VCaP (cell line): ENCODE data around the gene PRIMA1.

Experiments used
- H3K27ac ChIP-seq: fragments of 450-650 bp; 2 replicates; pipeline ENCODE4 v1.5.1; 2017
- TF ChIP-seq, protein P1 (sequence below): fragments of 450-650 bp; conservative IDR thresholded peaks from 2 replicates; pipeline ENCODE4 v1.5.1; 2017; ENCODE audit warnings: mild to moderate bottlenecking, moderate library complexity

Gene PRIMA1

DNA sequence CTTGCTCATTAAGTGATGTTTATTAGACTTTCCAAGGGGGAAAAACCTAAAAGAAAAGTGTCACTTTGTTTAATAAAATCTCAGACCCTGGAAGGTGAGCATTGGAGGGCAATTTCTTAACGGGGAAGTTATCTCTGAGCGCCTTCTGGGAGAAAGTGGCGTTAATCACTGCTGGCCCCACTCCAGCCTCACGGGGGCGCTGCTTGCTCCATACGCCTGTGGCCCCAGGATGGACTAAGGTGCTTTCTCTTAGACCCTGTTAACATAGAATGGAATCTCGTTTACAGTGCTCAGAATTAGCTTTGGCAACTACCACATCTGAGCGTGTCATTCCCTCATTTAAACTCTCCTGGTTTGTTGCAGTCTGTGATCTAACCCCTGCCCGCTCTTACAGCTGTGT, 16.4 kb upstream of the PRIMA1 start:
- TF ChIP-seq, protein P1, sequence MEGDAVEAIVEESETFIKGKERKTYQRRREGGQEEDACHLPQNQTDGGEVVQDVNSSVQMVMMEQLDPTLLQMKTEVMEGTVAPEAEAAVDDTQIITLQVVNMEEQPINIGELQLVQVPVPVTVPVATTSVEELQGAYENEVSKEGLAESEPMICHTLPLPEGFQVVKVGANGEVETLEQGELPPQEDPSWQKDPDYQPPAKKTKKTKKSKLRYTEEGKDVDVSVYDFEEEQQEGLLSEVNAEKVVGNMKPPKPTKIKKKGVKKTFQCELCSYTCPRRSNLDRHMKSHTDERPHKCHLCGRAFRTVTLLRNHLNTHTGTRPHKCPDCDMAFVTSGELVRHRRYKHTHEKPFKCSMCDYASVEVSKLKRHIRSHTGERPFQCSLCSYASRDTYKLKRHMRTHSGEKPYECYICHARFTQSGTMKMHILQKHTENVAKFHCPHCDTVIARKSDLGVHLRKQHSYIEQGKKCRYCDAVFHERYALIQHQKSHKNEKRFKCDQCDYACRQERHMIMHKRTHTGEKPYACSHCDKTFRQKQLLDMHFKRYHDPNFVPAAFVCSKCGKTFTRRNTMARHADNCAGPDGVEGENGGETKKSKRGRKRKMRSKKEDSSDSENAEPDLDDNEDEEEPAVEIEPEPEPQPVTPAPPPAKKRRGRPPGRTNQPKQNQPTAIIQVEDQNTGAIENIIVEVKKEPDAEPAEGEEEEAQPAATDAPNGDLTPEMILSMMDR = no peak

GRCh38 chr14:93803408-93804318, 15.4 kb upstream of the PRIMA1 start:
- no peak overlapping the region for H3K27ac ChIP-seq
- TF ChIP-seq, protein P1 = no peak

More for the DNA sequence above, 16.4 kb upstream of the PRIMA1 start:
- no peak overlapping the region for H3K27ac ChIP-seq

GRCh38 chr14:93799989-93800921, 12.0 kb upstream of the PRIMA1 start:
- peak overlapping the region; percentile 71 for H3K27ac ChIP-seq
- TF ChIP-seq, protein P1 = no peak

GRCh38 chr14:93799617-93799988, 11.3 kb upstream of the PRIMA1 start:
- H3K27ac ChIP-seq = peak overlapping the region; percentile 71
- TF ChIP-seq, protein P1 = no peak

GRCh38 chr14:93797536-93797935, 9.3 kb upstream of the PRIMA1 start:
- TF ChIP-seq, protein P1 = no peak
- no peak overlapping the region for H3K27ac ChIP-seq

GRCh38 chr14:93797071-93797470, 8.8 kb upstream of the PRIMA1 start:
- TF ChIP-seq, protein P1 = no peak
- H3K27ac ChIP-seq = no peak overlapping the region

DNA sequence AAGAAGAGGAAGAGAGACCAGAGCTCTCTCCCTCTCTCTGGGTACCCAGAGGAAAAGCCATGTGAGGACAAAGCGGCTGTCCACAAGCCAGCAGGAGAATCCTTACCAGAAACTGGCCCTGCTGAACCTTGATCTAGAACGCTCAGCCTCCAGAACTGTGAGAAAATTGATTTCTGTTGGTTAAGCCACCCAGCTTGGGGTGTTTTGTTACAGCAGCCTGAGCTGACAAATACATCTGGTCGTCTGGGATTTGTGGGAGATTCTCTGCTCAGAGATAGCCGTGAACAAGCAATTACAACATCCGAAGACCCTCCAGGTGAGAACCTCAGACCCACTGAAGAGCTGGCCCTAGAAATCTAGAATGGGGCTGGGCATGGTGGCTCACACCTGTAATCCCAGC, 6.5 kb upstream of the PRIMA1 start:
- TF ChIP-seq, protein P1 = no peak
- H3K27ac ChIP-seq = no peak overlapping the region
